ENCODE results near the gene UQCRHL.

UQCRHL gene

DNA sequence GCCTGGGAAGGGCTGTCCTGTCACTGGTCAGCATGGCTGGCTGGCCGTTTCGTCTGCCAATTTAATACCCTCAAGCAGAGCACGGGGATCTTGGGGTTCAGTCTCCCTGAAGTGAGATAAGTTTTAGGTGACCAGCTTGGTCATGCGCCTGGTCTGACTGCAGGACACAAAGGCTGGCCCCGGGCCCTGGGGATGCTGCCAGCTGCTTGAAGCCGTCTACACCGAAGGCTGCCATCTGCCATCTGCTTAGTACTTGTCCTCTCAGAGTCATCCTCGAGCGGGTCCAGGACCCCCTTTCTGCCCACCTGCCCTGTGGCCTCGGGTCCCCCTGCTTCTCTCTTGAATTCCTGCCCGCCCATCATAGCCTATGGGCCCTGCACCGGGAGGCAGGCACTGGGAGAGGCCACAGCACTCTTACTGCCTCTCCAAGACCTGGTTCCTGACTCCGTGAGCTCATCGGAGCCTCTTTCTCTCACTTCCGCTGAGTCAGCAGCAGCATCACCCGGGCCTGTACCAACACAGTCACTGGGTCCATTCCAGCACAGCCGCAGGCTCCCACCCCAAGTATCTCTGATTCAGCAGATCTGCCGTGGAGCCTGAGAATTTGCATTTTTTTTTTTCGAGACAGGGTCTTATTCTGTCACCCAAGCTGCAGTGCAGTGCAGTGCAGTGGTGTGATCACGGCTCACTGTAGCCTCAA lies 41.8 kb downstream of the UQCRHL start:
- H3K4me3 ChIP-seq (ENCODE audit: low read depth, low read length) = no peak overlapping the region
- TF ChIP-seq, protein P1, sequence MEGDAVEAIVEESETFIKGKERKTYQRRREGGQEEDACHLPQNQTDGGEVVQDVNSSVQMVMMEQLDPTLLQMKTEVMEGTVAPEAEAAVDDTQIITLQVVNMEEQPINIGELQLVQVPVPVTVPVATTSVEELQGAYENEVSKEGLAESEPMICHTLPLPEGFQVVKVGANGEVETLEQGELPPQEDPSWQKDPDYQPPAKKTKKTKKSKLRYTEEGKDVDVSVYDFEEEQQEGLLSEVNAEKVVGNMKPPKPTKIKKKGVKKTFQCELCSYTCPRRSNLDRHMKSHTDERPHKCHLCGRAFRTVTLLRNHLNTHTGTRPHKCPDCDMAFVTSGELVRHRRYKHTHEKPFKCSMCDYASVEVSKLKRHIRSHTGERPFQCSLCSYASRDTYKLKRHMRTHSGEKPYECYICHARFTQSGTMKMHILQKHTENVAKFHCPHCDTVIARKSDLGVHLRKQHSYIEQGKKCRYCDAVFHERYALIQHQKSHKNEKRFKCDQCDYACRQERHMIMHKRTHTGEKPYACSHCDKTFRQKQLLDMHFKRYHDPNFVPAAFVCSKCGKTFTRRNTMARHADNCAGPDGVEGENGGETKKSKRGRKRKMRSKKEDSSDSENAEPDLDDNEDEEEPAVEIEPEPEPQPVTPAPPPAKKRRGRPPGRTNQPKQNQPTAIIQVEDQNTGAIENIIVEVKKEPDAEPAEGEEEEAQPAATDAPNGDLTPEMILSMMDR (IDR thresholded peaks at IDR 0.05; ENCODE audit: low read depth, low read length) = no peak

DNA sequence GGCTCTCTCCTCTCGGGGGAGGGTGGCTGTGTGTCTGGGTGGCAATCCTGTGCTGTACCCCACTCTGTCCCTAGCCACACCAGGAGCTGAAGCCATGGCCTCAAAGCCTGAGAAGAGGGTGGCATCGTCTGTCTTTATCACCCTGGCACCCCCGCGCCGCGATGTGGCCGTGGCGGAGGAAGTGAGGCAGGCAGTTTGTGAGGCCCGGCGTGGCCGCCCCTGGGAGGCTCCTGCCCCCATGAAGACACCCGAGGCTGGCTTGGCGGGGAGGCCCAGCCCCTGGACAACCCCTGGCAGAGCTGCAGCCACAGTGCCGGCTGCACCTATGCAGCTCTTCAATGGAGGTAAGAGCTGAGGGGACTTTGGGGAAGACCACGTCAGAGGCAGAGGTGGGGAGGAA lies 42.6 kb downstream of the UQCRHL start:
- TF ChIP-seq, protein P1 (IDR thresholded peaks at IDR 0.05; ENCODE audit: low read depth, low read length) = no peak

DNA sequence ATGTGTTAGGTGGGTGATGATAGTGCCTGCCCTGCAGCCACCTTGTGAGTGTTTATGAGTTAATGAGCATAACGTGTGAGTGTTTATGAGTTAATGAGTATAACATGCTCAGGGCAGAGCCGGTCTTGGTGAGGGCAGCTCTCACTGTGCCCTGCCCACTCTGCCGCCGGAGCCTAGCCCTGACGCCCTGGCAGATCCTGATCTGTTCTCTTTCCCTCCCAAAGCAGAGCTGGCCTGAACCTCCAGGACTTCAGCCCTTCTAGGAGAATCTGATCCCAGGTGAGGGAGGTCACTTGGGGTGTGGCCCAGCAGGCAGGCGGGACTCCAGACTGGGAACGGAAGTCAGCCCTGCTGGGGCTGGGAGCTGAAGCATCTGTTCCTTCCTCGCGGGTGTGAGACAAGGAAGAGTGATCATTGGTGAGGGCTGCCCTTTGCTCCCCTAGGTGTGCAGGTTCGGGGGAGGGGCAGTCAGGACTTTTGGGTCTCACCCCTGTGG lies 43.1 kb downstream of the UQCRHL start:
- TF ChIP-seq, protein P1 (IDR thresholded peaks at IDR 0.05; ENCODE audit: low read depth, low read length) = no peak

More for the DNA sequence above, 42.6 kb downstream of the UQCRHL start:
- no peak overlapping the region for H3K4me3 ChIP-seq (ENCODE audit: low read depth, low read length)

GRCh38 chr1:15762546-15762945 lies 44.9 kb downstream of the UQCRHL start:
- no peak overlapping the region for H3K4me3 ChIP-seq (ENCODE audit: low read depth, low read length)
- TF ChIP-seq, protein P1 (IDR thresholded peaks at IDR 0.05; ENCODE audit: low read depth, low read length) = no peak

More for the DNA sequence above, 43.1 kb downstream of the UQCRHL start:
- no peak overlapping the region for H3K4me3 ChIP-seq (ENCODE audit: low read depth, low read length)

DNA sequence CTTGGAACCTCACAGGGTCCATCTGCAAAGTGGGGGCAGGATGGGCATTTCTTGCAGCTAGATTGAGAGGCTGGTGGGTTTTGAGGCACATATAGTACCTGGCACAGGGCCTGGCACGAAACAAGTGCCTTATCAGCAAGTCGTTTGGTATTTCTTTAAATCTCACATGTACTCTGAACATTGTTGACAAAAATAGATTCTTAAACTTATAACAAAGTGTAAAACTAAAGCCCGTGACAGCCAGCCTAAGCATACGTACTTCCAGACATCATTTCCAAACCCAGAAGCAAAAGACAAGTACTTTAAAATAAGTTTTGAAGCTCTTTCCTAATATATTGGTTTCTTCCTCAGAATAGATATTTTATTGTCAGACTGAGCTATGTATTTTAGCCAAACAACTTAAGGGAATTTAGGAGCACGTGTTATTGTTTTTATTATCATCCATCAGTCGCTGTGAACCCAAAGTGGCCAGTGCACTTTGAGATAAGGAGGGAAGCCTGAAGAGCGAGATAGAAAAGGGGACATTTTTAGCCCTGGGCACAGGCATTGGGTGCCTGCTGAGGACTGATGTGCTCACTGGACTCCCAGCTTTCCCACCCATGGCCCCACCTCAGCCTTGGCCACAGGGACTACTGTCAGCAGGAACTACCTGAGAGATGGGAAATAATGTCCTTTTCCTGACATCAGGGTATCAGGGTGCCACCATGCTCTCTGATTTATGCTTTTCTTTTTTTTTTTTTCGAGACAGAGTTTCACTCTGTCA lies 45.9 kb downstream of the UQCRHL start:
- TF ChIP-seq, protein P1 (IDR thresholded peaks at IDR 0.05; ENCODE audit: low read depth, low read length) = no peak
- H3K4me3 ChIP-seq (ENCODE audit: low read depth, low read length) = peak overlapping the region; percentile 49

GRCh38 chr1:15760520-15761211 lies 46.8 kb downstream of the UQCRHL start:
- peak overlapping the region; percentile 49 for H3K4me3 ChIP-seq (ENCODE audit: low read depth, low read length)
- TF ChIP-seq, protein P1 (IDR thresholded peaks at IDR 0.05; ENCODE audit: low read depth, low read length) = no peak

Data from WI38 (cell line).